ENCODE data around the gene MAPK8IP2. TPM values are rescaled to one million over a fixed set of nuclear protein-coding genes. Genes with fewer than 3 reads are reported as not detected.
"Not testable (repeated sequence)": the region's sequence is repeated elsewhere in the genome, so short reads cannot be mapped to it uniquely, and the experiment has no call there.

MAPK8IP2 gene
- total RNA-seq, 1 donor, result 0.43 TPM

DNA sequence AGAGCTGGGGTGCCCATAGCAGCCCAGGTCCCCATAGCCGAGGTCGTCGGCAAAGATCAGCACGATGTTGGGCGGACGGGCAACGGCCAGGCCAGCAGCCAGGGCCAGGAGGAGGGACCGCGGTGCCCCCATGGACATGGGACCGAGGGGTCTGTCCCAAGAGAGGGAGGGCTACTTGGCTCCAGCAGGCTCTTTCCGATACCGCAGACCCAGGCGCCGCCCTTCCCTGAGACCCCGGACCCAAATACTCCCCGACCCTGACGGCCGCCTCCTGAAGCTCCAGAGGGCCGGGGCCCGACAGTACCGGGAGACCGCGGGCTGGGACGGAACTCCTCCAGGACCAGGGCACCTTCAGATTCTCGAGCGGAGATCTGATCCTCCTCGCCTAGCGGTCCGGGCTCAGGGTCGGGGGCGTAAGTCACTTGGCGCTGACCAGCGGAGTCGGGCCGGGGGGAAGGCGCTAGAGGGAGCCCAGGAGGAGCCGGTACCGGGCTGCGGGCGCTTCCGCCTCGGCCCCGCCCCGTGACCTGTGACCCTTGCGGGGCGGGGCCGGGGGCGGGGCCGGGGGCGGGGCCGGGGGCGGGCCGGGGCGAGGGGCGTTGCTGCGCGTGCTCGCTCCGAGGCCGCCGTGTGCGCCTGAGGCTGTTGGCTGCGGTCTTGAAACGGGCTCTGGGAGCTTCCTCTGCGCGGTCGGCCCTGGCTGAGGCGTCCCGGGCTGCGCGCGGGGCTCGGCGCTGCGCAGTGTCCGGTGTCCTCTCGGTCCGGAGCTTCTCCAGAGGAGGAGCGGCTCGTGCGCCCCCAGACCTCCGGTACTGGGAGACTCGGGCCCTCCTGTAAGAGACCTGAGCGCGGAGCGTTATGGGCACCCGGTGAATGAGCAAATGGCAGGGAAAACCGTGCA is 27.3 kb downstream of the MAPK8IP2 start, which contains the start of gene ARSA:
TSS of gene ARSA (minus strand) at position 511 of the 901 bp plus-strand sequence. CDS start at position 138, 373 bp downstream.
- DNase-seq (ENCODE audit: low read depth), result peak; percentile 88

DNA sequence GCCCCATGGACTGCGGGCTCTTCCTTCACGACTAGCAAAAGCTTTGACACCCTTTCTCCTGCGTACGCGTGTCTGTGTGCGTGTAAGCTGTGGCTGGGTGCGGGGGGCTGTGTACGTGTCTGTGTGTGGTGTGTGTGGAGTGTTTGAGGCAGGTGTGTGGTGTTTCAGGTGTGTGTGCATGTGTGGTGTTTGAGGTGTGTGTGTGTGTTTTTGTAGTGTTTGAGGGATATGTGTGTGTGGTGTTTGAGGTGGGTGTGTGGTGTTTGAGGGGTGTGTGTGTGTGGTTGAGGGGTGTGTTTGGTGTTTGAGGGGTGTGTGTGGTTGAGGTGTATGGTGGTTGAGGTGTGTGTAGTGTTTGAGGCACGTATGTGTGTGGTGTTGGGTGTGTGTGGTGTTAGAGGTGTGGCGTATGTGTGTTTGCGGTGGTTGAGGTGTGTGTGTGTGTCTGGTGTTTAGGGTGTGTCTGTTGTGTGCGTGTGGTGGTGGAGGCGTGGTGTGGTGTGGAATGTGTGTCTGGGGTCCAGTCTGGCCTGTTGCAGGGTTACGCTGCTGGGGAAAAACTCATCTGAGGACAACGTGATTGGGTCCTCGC is 28.0 kb downstream of the MAPK8IP2 start:
- peak overlapping the region; percentile 89 for H3K4me3 ChIP-seq (ENCODE audit: low read depth, low read length)
- TF ChIP-seq CTCF (IDR thresholded peaks at IDR 0.05; ENCODE audit: insufficient read depth, low read depth, low read length), result no peak
- DNase-seq (ENCODE audit: low read depth), result no peak

More for the DNA sequence above, 27.3 kb downstream of the MAPK8IP2 start, which contains the start of gene ARSA:
- peak; percentile 34 for TF ChIP-seq CTCF (IDR thresholded peaks at IDR 0.05; ENCODE audit: insufficient read depth, low read depth, low read length)
- H3K4me3 ChIP-seq (ENCODE audit: low read depth, low read length), result peak within 1 kb of the TSS; percentile 89

GRCh38 chr22:50630376-50630775 is 29.8 kb downstream of the MAPK8IP2 start:
- no peak for DNase-seq (ENCODE audit: low read depth)
- H3K4me3 ChIP-seq (ENCODE audit: low read depth, low read length), result no peak overlapping the region
- no peak for TF ChIP-seq CTCF (IDR thresholded peaks at IDR 0.05; ENCODE audit: insufficient read depth, low read depth, low read length)

GRCh38 chr22:50633086-50633485 is 32.5 kb downstream of the MAPK8IP2 start:
- no peak for TF ChIP-seq CTCF (IDR thresholded peaks at IDR 0.05; ENCODE audit: insufficient read depth, low read depth, low read length)
- no peak for DNase-seq (ENCODE audit: low read depth)
- no peak overlapping the region for H3K4me3 ChIP-seq (ENCODE audit: low read depth, low read length)

GRCh38 chr22:50633771-50634170 is 33.2 kb downstream of the MAPK8IP2 start:
- no peak for DNase-seq (ENCODE audit: low read depth)
- TF ChIP-seq CTCF (IDR thresholded peaks at IDR 0.05; ENCODE audit: insufficient read depth, low read depth, low read length), result no peak
- H3K4me3 ChIP-seq (ENCODE audit: low read depth, low read length), result no peak overlapping the region

DNA sequence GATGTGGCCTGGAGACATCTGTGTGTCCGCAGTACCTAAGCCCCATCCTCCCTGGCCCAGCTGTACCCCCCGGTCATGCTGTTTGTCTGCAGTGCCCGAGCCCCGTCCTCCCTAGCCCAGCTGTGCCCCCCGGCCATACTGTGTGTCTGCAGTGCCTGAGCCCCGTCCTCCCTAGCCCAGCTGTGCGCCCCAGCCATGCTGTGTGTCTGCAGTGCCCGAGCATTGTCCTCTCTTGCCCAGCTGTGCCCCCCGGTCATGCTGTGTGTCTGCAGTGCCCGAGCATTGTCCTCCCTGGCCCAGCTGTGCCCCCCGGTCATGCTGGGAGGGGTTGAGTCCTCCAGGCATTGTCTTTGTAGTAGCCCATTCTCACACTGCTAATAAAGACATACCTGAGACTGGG is 35.0 kb downstream of the MAPK8IP2 start:
- no peak overlapping the region for H3K4me3 ChIP-seq (ENCODE audit: low read depth, low read length)
- DNase-seq (ENCODE audit: low read depth), result no peak
- TF ChIP-seq CTCF (IDR thresholded peaks at IDR 0.05; ENCODE audit: insufficient read depth, low read depth, low read length), result no peak

DNA sequence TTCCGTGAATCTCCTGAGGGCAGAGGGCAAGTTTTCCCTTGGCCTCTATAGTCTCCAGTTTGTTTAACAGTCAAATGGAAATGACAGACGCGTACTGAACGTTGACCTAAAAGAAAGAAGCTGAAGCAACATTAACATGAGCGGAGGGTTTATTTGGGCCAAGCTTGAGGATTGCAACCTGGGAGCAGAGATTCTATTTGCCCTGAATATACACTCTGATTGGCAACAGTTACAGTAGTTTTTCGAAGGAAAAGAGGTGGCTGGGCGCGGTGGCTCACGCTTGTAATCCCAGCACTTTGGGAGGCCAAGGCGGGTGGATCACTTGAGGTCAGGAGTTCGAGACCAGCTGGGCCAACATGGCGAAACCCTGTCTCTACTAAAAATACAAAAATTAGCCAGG is 39.7 kb downstream of the MAPK8IP2 start:
- not testable (repeated sequence) for H3K4me3 ChIP-seq (ENCODE audit: low read depth, low read length); DNase-seq (ENCODE audit: low read depth)
